IgD-negative memory B cell (primary cell): ENCODE results near the gene COX7A1. TPM values are rescaled to one million over a fixed set of nuclear protein-coding genes. Genes with fewer than 3 reads are reported as not detected.
"Not testable (repeated sequence)": the region's sequence is repeated elsewhere in the genome, so short reads cannot be mapped to it uniquely, and the experiment has no call there.

ENCODE experiments used
- H3K27ac Mint-ChIP-seq, 3 donors: one replicate each; pipeline ENCODE4 v1.8.0; 2020 to 2022; ENCODE audit warnings: mild to moderate bottlenecking in 3 of 3, mixed read lengths in 3 of 3, moderate library complexity in 1 of 3
- H3K27me3 Mint-ChIP-seq: one replicate; pipeline ENCODE4 v1.8.0; 2021; ENCODE audit warnings: mixed read lengths
- H3K36me3 Mint-ChIP-seq: one replicate; pipeline ENCODE4 v1.8.0; 2020; ENCODE audit warnings: mild to moderate bottlenecking, mixed read lengths
- H3K4me1 Mint-ChIP-seq, 3 donors: one replicate each; pipeline ENCODE4 v1.8.0; 2020 to 2022; ENCODE audit warnings: mixed read lengths in 3 of 3, mild to moderate bottlenecking in 1 of 3
- H3K4me3 Mint-ChIP-seq, 4 donors: one replicate each; pipeline ENCODE4 v1.8.0; 2020 to 2022; ENCODE audit warnings: mild to moderate bottlenecking in 4 of 4, mixed read lengths in 4 of 4, moderate library complexity in 3 of 4
- H3K9me3 Mint-ChIP-seq, 3 donors: one replicate each; pipeline ENCODE4 v1.8.0; 2020 to 2021; ENCODE audit warnings: mixed read lengths in 3 of 3, mild to moderate bottlenecking in 1 of 3
- polyA plus RNA-seq: library from polyadenylated mRNA; unstranded; fragments of 300-500 nt; fragmentation: Illumina TruSeq; gene quantifications from one replicate; pipeline ENCODE4 v1.2.3, GENCODE V29; 2021

COX7A1 gene
- polyA plus RNA-seq, result not detected

DNA sequence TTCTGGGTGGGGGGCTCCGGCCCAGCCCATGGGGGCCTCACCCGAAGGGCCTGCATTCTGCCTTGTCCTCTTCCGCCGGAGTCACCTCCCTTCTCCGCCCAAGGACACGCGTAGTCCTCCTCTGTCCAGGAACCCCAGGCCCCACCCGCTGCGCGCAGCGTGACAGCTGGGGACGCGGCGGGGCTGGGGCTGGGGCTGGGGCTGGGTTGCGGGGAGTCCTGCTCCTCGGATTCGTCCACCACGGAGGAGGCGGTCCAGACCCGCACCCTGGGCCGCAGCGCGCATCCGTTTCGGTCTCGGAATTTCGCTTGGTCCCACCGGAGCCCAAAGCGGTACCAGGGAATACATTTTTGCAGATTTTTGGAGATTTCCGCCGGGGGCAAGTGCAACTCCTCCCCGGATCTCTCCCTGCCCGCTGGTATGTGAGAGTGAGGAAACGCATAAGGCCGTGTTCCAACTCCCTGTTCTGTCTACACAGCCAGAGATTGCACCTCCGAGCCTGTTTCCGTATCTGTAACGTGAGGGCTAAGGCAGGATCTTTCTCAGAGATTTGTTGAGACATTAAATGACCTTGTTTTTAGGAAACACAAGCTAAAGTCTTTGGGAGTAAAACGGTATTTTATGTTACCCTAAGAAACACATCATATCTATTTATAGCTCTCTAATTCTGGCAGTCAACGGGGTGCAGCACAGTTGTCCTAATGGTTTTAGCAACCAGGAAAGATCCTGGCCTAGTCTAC, at the start of gene COX7A1:
Gene COX7A1, minus strand, starts transcription at position 96 of the 740 bp plus-strand sequence. Its CDS starts 40 bp downstream, at position 56.
- no peak within 1 kb of the TSS for H3K27ac Mint-ChIP-seq
- no peaks in the 10 kb centered on the region for H3K9me3 Mint-ChIP-seq
- H3K27me3 Mint-ChIP-seq, result no peaks in the 10 kb centered on the region
- peaks cover 0 to 4% (median 0%) of the 10 kb centered on the region in 3 donors for H3K4me1 Mint-ChIP-seq
- H3K36me3 Mint-ChIP-seq, result peaks cover 7% of the 10 kb centered on the region
- H3K4me3 Mint-ChIP-seq, result no peak within 1 kb of the TSS

DNA sequence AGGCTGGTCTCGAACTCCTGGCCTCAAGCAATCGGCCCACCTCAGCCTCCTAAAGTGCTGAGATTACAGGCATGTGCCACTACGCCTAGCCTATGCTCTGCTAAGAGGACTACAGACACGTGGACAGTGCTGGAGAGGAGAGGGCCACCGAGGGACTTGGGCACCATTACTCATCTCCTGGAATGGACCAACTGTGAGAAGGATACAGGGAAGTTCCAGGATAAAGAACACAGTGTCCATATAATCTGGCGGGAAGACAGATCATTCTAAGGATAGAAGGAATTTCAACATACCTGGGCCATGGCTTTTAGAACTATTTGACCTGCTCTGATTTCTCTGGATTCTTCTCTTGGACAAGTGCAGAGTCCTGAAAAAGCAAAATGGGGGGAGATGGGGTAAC, 49.4 kb upstream of the COX7A1 start:
- peaks cover 0 to 9% (median 3%) of the 10 kb centered on the region in 3 donors for H3K4me1 Mint-ChIP-seq
- no peaks in the 10 kb centered on the region for H3K27me3 Mint-ChIP-seq
- no peak overlapping the region for H3K27ac Mint-ChIP-seq
- H3K36me3 Mint-ChIP-seq, result peaks cover 8% of the 10 kb centered on the region
- H3K4me3 Mint-ChIP-seq, result no peak overlapping the region
- H3K9me3 Mint-ChIP-seq, result no peaks in the 10 kb centered on the region

DNA sequence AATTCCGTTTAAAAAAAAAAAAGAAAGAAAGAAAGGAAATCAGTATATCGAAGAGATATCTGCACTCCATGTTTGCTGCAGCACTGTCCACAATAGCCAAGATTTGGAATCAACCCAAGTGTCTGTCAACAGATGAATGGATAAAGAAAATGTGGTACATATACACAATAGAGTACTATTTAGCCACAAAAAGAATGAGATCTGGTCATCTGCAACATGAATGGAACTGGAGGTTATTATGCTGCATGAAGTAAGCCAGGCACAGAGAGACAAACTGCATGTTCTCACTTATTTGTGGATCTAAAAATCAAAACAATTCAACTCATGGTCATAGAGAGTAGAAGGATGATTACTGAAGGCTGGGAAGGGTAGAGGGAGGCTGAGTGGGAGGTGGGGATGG, 45.9 kb upstream of the COX7A1 start:
- no peaks in the 10 kb centered on the region for H3K9me3 Mint-ChIP-seq
- H3K36me3 Mint-ChIP-seq, result peaks cover 13% of the 10 kb centered on the region
- H3K27ac Mint-ChIP-seq, result no peak overlapping the region
- H3K4me1 Mint-ChIP-seq, result peaks cover 2 to 8% (median 5%) of the 10 kb centered on the region in 3 donors
- H3K27me3 Mint-ChIP-seq, result no peaks in the 10 kb centered on the region
- H3K4me3 Mint-ChIP-seq, result no peak overlapping the region

DNA sequence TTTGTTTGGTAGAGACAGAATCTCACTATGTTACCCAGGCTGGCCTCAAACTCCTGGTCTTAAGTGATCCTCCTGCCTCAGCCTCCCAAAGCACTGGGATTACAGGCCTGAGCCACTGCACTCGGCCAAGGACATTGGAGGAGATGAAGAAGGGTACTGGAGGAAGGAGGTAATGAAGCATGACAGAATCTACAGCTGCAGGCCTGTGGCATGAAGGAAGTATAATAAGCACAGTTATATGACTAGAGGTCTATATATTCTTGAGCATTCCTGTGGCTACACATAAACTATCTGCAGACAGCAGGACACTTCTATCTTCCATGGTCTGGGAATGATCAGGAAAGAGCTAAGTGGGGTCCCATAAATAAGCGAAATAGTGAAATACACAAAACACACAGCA, 44.0 kb upstream of the COX7A1 start:
- Mint-ChIP-seq H3K27ac (no peak overlapping the region), H3K36me3 (peaks cover 9% of the 10 kb centered on the region), H3K4me1 (peaks cover 2 to 5% (median 5%) of the 10 kb centered on the region in 3 donors), H3K4me3 (no peak overlapping the region), H3K27me3 (no peaks in the 10 kb centered on the region), H3K9me3 (no peaks in the 10 kb centered on the region)

DNA sequence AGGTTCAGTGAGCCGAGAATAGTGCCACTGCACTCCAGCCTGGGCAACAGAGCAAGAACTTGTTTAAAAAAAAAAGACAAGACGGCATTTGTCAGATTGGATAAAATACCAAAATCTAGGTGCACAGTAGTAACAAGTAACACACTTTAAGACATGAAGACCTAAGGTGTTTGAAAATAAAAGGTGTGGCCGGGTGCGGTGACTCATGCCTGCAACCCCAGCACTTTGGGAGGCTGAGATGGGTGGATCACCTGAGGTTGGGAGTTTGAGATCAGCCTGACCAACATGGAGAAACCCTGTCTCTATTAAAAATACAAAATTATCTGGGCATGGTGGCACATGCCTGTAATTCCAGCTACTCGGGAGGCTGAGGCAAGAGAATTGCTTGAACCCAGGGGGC, 34.5 kb upstream of the COX7A1 start:
- not testable (repeated sequence) for H3K4me3 Mint-ChIP-seq, H3K27ac Mint-ChIP-seq, H3K9me3 Mint-ChIP-seq, H3K4me1 Mint-ChIP-seq, H3K27me3 Mint-ChIP-seq, H3K36me3 Mint-ChIP-seq

DNA sequence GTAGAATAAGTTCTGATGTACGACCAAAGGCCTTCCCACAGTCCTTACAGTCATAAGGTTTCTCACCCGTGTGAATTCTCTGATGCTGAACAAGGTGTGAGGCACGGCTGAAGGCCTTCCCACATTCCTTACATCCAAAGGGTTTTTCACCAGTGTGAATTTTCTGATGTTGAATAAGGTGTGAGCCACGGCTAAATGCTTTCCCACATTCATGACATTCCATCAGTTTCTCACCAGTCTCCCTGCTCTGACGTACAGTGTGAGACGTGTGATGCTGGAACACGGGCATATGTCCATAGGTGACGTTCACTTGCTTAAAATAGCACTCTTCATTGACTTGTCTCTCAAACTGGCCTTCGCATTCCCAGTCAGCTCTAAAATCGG, 31.0 kb upstream of the COX7A1 start:
- Mint-ChIP-seq H3K27me3 (no peaks in the 10 kb centered on the region), H3K27ac (no peak overlapping the region), H3K36me3 (peaks cover 9% of the 10 kb centered on the region), H3K9me3 (no peaks in the 10 kb centered on the region), H3K4me1 (no peaks in the 10 kb centered on the region), H3K4me3 (no peak overlapping the region)

DNA sequence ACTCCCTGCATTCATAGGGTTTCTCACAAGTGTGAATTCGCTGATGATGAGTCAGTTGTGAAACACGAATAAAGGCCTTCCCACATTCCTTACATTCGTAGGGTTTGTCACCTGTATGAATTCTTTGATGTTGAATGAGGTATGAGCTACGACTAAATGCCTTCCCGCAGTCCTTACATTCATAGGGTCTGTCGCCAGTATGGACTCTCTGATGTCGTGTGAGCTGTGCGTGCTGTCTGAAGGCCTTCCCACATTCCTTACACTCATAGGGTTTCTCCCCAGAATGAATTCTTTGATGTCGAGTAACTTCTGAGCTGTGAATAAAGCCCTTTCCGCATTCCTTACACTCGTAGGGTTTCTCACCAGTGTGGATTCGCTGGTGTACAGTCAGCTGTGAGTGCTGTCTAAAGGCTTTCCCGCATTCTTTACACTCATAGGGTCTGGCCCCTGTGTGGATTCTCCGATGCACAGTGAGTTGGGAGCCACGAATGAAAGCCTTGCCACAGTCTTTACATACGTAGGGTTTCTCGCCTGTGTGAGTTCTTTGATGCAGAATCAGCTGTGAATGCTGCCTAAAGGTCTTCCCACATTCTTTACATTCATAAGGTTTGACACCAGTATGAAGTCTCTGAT, 30.5 kb upstream of the COX7A1 start:
- H3K27me3 Mint-ChIP-seq, result no peaks in the 10 kb centered on the region
- no peaks in the 10 kb centered on the region for H3K9me3 Mint-ChIP-seq
- H3K36me3 Mint-ChIP-seq, result peaks cover 9% of the 10 kb centered on the region
- no peak overlapping the region for H3K27ac Mint-ChIP-seq
- no peak overlapping the region for H3K4me3 Mint-ChIP-seq
- H3K4me1 Mint-ChIP-seq, result no peaks in the 10 kb centered on the region

DNA sequence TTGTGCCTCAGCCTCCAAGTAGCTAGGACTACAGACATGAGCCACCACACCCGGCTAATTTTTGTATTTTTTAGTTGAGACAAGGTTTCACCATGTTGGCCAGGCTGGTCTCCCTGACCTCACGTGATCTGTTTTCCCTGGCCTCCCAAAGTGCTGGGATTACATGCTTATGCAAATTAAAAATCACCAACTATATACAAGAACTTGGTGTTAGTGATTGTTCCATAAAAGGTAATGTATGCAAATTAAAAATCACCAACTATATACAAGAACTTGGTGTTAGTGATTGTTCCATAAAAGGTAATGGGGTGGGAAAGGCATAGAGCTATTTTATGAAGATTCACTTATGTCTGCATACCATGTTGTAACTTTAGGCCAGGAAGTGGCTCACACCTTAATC, 26.8 kb upstream of the COX7A1 start:
- not testable (repeated sequence) for H3K27me3 Mint-ChIP-seq, H3K36me3 Mint-ChIP-seq, H3K4me3 Mint-ChIP-seq, H3K27ac Mint-ChIP-seq, H3K4me1 Mint-ChIP-seq, H3K9me3 Mint-ChIP-seq

DNA sequence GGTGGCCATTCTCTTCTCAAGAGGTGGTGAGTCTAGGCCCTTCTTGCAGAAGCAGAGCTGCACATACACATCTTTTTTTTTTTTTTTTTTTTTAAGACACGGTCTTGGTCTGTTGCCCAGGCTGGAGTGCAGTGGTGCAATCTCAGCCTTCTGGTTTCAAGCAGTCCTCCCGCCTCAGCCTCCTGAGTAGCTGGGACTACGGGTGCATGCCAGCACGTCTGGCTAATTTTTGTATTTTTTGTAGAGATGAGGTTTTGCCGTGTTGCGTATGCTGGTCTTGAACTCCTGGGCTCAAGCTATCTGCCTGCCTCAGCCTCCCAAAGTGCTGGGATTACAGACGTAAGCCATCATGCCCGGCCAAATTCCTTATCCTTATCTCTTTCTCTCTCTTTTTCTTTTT, 21.6 kb upstream of the COX7A1 start:
- H3K4me1 Mint-ChIP-seq, H3K27ac Mint-ChIP-seq, H3K36me3 Mint-ChIP-seq, H3K27me3 Mint-ChIP-seq, H3K9me3 Mint-ChIP-seq, H3K4me3 Mint-ChIP-seq: not testable (repeated sequence)

DNA sequence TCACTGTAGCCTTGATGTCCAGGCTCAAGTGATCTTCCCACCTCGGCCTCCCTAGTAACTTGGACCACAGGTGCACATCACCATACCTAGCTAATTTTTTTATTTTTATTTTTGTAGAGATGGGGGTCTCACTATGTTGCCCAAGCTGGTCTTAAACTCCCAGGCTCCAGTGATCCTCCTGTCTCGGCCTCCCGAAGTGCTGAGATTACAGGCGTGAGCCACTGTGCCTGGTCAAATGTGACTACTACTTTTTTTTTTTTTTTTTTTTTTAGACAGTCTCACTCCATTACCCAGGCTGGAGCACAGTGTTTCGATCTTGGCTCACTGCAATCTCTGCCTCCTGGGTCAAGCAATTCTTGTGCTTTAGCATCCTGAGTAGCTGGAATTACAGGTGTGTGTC, 20.6 kb upstream of the COX7A1 start:
- Mint-ChIP-seq H3K9me3 (no peaks in the 10 kb centered on the region), H3K27ac (no peak overlapping the region), H3K27me3 (no peaks in the 10 kb centered on the region), H3K4me3 (no peak overlapping the region), H3K36me3 (no peaks in the 10 kb centered on the region), H3K4me1 (peaks cover 0 to 7% (median 2%) of the 10 kb centered on the region in 3 donors)

DNA sequence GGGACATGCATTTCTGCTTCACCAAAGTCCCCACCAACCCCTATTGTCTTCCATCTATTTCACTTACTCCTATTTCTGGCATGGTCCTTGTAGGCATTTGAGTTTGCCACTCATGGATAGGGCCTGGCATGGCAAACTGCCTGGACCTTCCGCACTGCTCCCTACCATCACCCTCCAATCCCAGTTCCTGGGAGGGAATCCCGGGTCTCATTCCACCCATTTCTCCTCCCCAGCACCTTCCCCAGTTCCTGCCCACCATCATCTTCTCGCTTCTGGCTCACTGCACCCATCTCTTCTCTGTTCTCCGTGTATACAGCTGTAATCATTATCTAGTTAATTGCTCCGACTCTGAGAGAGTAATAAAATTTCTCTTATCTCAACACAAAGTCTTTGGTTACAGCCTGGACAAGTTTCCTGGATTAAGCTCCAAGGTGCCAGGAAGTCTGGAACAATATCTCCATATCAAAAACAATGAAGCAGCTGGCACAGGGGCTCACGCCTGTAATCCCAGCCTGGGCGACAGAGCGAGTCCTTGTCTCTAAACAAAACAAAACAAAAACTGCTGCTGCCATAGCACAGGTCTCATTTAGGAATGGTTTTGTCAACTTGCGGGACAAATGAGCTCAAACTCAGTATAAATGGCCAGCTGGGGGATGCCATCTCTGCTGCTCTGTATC, 17.0 kb upstream of the COX7A1 start:
- no peak overlapping the region for H3K4me3 Mint-ChIP-seq
- no peaks in the 10 kb centered on the region for H3K36me3 Mint-ChIP-seq
- H3K27me3 Mint-ChIP-seq, result no peaks in the 10 kb centered on the region
- peak overlapping the region in 1 of 3 donors; percentile 69 for H3K27ac Mint-ChIP-seq
- no peaks in the 10 kb centered on the region for H3K9me3 Mint-ChIP-seq
- H3K4me1 Mint-ChIP-seq, result peaks cover 0 to 7% (median 2%) of the 10 kb centered on the region in 3 donors

DNA sequence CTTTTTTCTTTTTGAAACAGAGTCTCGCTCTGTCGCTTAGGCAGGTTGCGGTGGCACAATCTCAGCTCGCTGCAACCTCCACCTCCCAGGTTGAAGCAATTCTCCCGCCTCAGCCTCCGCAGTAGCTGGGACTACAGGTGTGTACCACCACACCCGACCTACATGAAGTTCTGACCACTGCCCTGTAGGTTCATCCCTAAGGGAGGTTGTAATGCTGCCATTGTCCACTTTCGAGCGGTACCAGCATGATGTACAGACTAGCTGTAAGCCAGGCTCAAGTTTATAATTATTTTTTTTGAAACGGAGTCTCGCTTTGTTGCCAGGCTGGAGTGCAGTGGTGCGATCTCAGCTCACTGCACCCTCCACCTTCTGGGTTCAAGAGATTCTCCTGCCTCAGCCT, 11.6 kb upstream of the COX7A1 start:
- Mint-ChIP-seq H3K36me3 (peaks cover 5% of the 10 kb centered on the region), H3K4me3 (no peak overlapping the region), H3K27ac (no peak overlapping the region), H3K27me3 (no peaks in the 10 kb centered on the region), H3K9me3 (no peaks in the 10 kb centered on the region), H3K4me1 (no peaks in the 10 kb centered on the region)

DNA sequence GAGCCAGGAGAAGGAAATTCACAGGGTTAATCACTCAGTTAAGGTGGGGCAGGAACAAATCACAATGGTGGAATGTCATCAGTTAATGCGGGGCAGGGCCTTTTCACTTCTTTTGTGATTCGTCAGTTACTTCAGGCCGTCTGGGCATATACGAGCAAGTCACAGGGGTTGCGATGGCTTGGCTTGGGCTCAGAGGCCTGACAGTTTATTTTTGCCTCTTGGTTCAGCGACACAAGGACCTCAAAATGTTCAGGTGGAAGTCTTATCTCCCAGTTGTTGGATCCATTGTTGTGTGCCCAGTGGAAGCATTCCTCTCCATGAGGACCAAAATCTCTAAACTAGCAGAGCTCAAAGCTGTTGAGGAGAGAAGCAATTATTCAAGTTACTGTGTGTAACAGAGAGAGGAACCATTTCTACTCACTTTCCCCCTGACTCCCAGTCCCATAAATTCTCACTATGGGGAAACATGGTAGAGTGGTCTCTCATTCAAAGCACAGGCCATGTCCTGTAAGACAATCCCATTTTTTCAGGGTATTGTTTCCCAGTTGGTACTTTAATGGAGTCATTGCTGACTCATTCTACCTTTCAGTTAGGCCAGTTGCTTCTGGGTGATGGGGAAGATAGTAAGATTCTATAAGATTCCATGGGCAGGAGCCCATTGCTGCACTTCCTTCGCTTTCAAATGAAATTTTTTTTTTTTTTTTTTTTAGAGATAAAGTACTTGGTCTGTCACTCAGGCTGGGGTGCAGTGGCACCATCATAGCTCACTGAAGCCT, 8.8 kb upstream of the COX7A1 start:
- Mint-ChIP-seq H3K27ac (no peak overlapping the region), H3K27me3 (no peaks in the 10 kb centered on the region), H3K4me1 (no peaks in the 10 kb centered on the region), H3K36me3 (peaks cover 5% of the 10 kb centered on the region), H3K9me3 (no peaks in the 10 kb centered on the region), H3K4me3 (no peak overlapping the region)

DNA sequence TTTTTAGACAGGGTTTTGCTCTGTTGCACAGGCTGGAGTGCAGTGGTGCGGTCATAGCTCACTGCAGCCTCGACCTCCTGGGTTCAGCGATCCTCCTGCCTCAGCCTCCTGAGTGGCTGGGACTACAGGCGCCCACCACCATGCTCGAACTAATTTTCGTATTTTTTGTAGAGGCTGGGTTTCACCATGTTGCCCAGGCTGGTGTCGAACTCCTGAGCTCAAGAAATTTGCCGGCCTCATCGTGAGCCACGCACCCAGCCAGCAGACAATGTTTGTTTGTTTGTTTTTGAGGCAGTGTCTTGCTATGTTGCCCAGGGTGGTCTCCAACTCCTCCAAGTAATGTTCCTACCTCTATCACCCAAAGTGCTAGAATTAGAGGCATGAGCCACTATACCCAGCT, 879 bp upstream of the COX7A1 start:
- Mint-ChIP-seq H3K36me3 (peaks cover 7% of the 10 kb centered on the region), H3K27me3 (no peaks in the 10 kb centered on the region), H3K4me1 (peaks cover 0 to 4% (median 0%) of the 10 kb centered on the region in 3 donors), H3K9me3 (no peaks in the 10 kb centered on the region), H3K27ac (no peak overlapping the region), H3K4me3 (no peak overlapping the region)

DNA sequence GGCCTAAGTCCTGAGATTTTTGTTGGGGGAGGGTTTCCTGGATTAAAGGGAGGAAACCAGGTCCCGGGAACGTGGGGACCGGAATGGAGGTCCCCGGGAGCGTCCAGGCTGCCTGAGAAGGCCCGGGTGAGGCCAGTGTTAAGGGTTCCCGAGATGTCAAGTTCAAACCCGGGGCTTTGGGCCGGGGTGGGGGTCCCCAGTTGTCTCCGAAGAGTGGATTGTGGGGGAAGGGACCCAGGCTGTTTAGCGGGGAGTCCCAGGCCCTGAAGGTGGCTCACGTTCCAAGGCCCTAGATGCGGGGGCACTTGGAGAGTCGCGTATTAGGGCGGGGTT, 262 bp downstream of the COX7A1 start:
- H3K9me3 Mint-ChIP-seq, result no peaks in the 10 kb centered on the region
- no peak overlapping the region for H3K27ac Mint-ChIP-seq
- peaks cover 0 to 4% (median 0%) of the 10 kb centered on the region in 3 donors for H3K4me1 Mint-ChIP-seq
- H3K36me3 Mint-ChIP-seq, result peaks cover 7% of the 10 kb centered on the region
- no peak overlapping the region for H3K4me3 Mint-ChIP-seq
- no peaks in the 10 kb centered on the region for H3K27me3 Mint-ChIP-seq
